K562 (cell line): Measurements from ENCODE around the gene SERPIND1. TPM values are rescaled to one million over a fixed set of nuclear protein-coding genes. Genes with fewer than 3 reads are reported as not detected.
A peak's percentile ranks its signal among the peaks of the same experiment; 100 is the strongest.

Experiments
- BHLHE40 ChIP-seq: IDR thresholded peaks from 2 replicates; pipeline ENCODE4 v1.6.1; 2011; ENCODE audit warnings: low read length, improper control_type of control experiment
- C11orf30 ChIP-seq: fragments of 450-650 bp; IDR thresholded peaks from 2 replicates; pipeline ENCODE4 v1.6.1; 2016; ENCODE audit warnings: low read depth, mild to moderate bottlenecking
- CBX5 ChIP-seq: IDR thresholded peaks from 2 replicates; pipeline ENCODE4 v1.6.1; 2014; ENCODE audit warnings: low read depth, borderline replicate concordance
- CTBP1 ChIP-seq: fragments of 450-650 bp; IDR thresholded peaks from 2 replicates; pipeline ENCODE4 v1.6.1; 2016; ENCODE audit warnings: borderline replicate concordance
- CXXC5 ChIP-seq: fragments of 250-450 bp; sonication (Bioruptor Pico); IDR thresholded peaks from 2 replicates; pipeline ENCODE4 v1.8.0; 2022; ENCODE audit warnings: inconsistent platforms, mild to moderate bottlenecking, moderate library complexity
- DACH1 ChIP-seq: fragments of 450-650 bp; IDR thresholded peaks from 2 replicates; pipeline ENCODE4 v1.6.1; 2018; ENCODE audit not compliant: partially characterized antibody
- ELF1 ChIP-seq: fragments of 200-800 bp; sonication (Bioruptor generic); IDR thresholded peaks from 2 replicates; pipeline ENCODE4 v1.6.1; 2016; ENCODE audit warnings: missing genetic modification characterization, missing compliant biosample characterization
- HMG20A ChIP-seq: fragments of 450-650 bp; formaldehyde crosslinking; conservative IDR thresholded peaks from 2 replicates; pipeline ENCODE4 v1.4.0; 2020; ENCODE audit warnings: mild to moderate bottlenecking, mixed read lengths
- HMGN3 ChIP-seq: IDR thresholded peaks from 2 replicates; pipeline ENCODE4 v1.6.1; 2011; ENCODE audit warnings: borderline replicate concordance, low read depth, mild to moderate bottlenecking, mixed read lengths, low read length; ENCODE audit not compliant: insufficient read length; ENCODE audit errors: extremely low read depth
- MYC ChIP-seq, 2 experiments: fragments of 250-450 bp in 1 of 2; sonication (Bioruptor Pico) in 1 of 2; IDR thresholded peaks; 2 replicates each; pipeline versions ENCODE4 v1.5.1 to v1.6.1; 2012 to 2021; ENCODE audit warnings: low read depth in 2 of 2, borderline replicate concordance in 1 of 2, improper control_type of control experiment in 1 of 2, low read length in 1 of 2, mild to moderate bottlenecking in 1 of 2, moderate library complexity in 1 of 2
- NFE2 ChIP-seq: IDR thresholded peaks from 2 replicates; pipeline ENCODE4 v1.6.1; 2014; ENCODE audit warnings: antibody characterized with exemption, low read depth
- STAT6 ChIP-seq: sonication (generic); formaldehyde crosslinking; IDR thresholded peaks from 2 replicates; pipeline ENCODE4 v1.8.1; 2023; ENCODE audit warnings: mild to moderate bottlenecking, missing genetic modification reagents
- TSC22D4 ChIP-seq: fragments of 450-650 bp; IDR thresholded peaks from 2 replicates; pipeline ENCODE4 v1.6.1; 2016; ENCODE audit warnings: missing genetic modification characterization, missing biosample characterization, control low read depth
- VEZF1 ChIP-seq: fragments of 200-800 bp; sonication (Bioruptor generic); IDR thresholded peaks from 2 replicates; pipeline ENCODE4 v1.6.1; 2017; ENCODE audit warnings: missing genetic modification characterization, missing compliant biosample characterization
- ZFP1 ChIP-seq: fragments of 450-650 bp; formaldehyde crosslinking; IDR thresholded peaks from 2 replicates; pipeline ENCODE4 v1.4.0; 2020; ENCODE audit warnings: mild to moderate bottlenecking, mixed read lengths
- ZNF561 ChIP-seq: fragments of 450-650 bp; formaldehyde crosslinking; conservative IDR thresholded peaks from 2 replicates; pipeline ENCODE4 v1.4.0; 2020; ENCODE audit warnings: mild to moderate bottlenecking, moderate library complexity
- ZNF57 ChIP-seq: fragments of 450-650 bp; formaldehyde crosslinking; IDR thresholded peaks from 2 replicates; pipeline ENCODE4 v1.4.0; 2020; ENCODE audit warnings: mild to moderate bottlenecking, moderate library complexity
- polyA plus RNA-seq, 8 experiments: library from polyadenylated mRNA; depleted of rRNA in 4 of 8; stranded (reverse) in 5 of 8; unstranded in 3 of 8; fragments of >200 nt; fragmentation: Nextera tagmentation in 2 of 8; fragmentation: Illumina TruSeq in 1 of 8; extraction: Ambion mirVana in 2 of 8; extraction: Trizol in 1 of 8; gene quantifications; 2 replicates each; pipeline versions ENCODE4 v1.2.1 to v1.2.3, GENCODE V29; 2011 to 2014; ENCODE audit warnings: inconsistent platforms in 1 of 8, missing spikeins in 1 of 8
- total RNA-seq, 7 experiments: library from RNA; depleted of rRNA in 6 of 7; stranded (reverse); fragments of >200 nt in 6 of 7; fragmentation: Illumina TruSeq in 2 of 7; extraction: Trizol in 2 of 7; gene quantifications; 2 replicates each; pipeline versions ENCODE4 v1.2.1 to v1.2.3, GENCODE V29; 2011 to 2021; ENCODE audit warnings: low replicate concordance in 1 of 7
- TF ChIP-seq, protein P1 (sequence below): sonication (generic); formaldehyde crosslinking; IDR thresholded peaks from 2 replicates; pipeline ENCODE4 v1.8.0; 2022; ENCODE audit warnings: missing genetic modification reagents, mild to moderate bottlenecking, borderline replicate concordance
- TF ChIP-seq, protein P2 (sequence below): fragments of 450-650 bp; IDR thresholded peaks from 2 replicates; pipeline ENCODE4 v1.6.1; 2016
- TF ChIP-seq, protein P3 (sequence below): sonication (generic); formaldehyde crosslinking; IDR thresholded peaks from 2 replicates; pipeline ENCODE4 v1.8.1; 2022; ENCODE audit warnings: missing genetic modification reagents

Gene SERPIND1
- total and polyA plus RNA-seq, 9 of the 15 experiments (the other 6 are each of a cell fraction or from before 2014, with no cell fraction given): 0.04 to 0.11 (median 0.09) TPM; not detected in 6

GRCh38 chr22:20750461-20751184 lies 23.3 kb upstream of the SERPIND1 start (continued):
- TF ChIP-seq, protein P1, sequence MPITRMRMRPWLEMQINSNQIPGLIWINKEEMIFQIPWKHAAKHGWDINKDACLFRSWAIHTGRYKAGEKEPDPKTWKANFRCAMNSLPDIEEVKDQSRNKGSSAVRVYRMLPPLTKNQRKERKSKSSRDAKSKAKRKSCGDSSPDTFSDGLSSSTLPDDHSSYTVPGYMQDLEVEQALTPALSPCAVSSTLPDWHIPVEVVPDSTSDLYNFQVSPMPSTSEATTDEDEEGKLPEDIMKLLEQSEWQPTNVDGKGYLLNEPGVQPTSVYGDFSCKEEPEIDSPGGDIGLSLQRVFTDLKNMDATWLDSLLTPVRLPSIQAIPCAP (CRISPR knock-in tag): no peak
- TF ChIP-seq CXXC5 (CRISPR knock-in tag): no peak
- TF ChIP-seq, protein P2, sequence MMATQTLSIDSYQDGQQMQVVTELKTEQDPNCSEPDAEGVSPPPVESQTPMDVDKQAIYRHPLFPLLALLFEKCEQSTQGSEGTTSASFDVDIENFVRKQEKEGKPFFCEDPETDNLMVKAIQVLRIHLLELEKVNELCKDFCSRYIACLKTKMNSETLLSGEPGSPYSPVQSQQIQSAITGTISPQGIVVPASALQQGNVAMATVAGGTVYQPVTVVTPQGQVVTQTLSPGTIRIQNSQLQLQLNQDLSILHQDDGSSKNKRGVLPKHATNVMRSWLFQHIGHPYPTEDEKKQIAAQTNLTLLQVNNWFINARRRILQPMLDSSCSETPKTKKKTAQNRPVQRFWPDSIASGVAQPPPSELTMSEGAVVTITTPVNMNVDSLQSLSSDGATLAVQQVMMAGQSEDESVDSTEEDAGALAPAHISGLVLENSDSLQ: peak; percentile 60
- TF ChIP-seq CBX5: no peak
- peak; percentile 90 for TF ChIP-seq DACH1
- TF ChIP-seq TSC22D4: no peak
- no peak for TF ChIP-seq HMG20A (CRISPR knock-in tag)
- no peak for TF ChIP-seq ZFP1 (CRISPR knock-in tag)
- no peak for TF ChIP-seq VEZF1 (CRISPR knock-in tag)
- TF ChIP-seq ELF1 (tag): no peak
- TF ChIP-seq BHLHE40: peak; percentile 57
- no peak for TF ChIP-seq C11orf30
- TF ChIP-seq ZNF57 (CRISPR knock-in tag): no peak
- peak; percentile 10; the same call in 1 of the 2 replicates for TF ChIP-seq CTBP1
- TF ChIP-seq HMGN3: peak; percentile 2
- TF ChIP-seq STAT6 (CRISPR knock-in tag): peak; percentile 73; the same call in 1 of the 2 replicates
- no peak for TF ChIP-seq MYC (IDR thresholded peaks at IDR 0.05; ENCODE audit: low read depth, low read length)
- no peak for TF ChIP-seq MYC (CRISPR knock-in tag; IDR thresholded peaks at IDR 0.05; ENCODE audit: borderline replicate concordance, low read depth)
- TF ChIP-seq, protein P3, sequence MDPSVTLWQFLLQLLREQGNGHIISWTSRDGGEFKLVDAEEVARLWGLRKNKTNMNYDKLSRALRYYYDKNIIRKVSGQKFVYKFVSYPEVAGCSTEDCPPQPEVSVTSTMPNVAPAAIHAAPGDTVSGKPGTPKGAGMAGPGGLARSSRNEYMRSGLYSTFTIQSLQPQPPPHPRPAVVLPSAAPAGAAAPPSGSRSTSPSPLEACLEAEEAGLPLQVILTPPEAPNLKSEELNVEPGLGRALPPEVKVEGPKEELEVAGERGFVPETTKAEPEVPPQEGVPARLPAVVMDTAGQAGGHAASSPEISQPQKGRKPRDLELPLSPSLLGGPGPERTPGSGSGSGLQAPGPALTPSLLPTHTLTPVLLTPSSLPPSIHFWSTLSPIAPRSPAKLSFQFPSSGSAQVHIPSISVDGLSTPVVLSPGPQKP (CRISPR knock-in tag): no peak
- TF ChIP-seq ZNF561 (CRISPR knock-in tag): no peak
- TF ChIP-seq NFE2: peak; percentile 70; the same call in 1 of the 2 replicates
